Measurements from ENCODE around the gene LMBR1. TPM values are rescaled to one million over a fixed set of nuclear protein-coding genes. Genes with fewer than 3 reads are reported as not detected.

LMBR1 gene
- total and polyA plus RNA-seq, 4 donors = 11.2 to 35.7 (median 17.9) TPM

DNA sequence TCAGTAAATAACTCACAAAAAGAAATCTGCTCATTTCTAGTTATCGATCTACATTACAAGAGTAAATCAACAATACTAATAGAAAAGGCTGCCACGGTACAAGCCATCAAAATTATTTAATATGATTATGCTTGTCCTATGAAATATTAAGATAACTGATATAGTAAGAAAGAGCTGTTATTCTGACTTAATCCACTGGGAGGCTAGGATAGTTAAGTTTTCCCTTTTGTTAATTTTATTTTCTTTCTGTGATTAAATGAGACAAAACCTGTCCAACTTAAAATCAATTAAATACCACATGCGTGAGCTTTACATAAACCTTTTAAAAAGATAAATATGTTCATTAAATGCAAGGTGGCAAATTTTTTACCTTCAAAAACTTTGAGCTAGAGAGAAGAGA is 114.8 kb downstream of the LMBR1 start:
- Histone ChIP-seq H3K4me3 (ENCODE audit: low read depth in 1 of 3, low read length in 3 of 3) (no peak overlapping the region), H3K27me3 (ENCODE audit: control insufficient read depth in 4 of 4, insufficient read depth in 4 of 4, low read length in 3 of 4) (no peaks in the 10 kb centered on the region), H3K9me3 (ENCODE audit: control insufficient read depth in 4 of 4, low read length in 3 of 4) (no peaks in the 10 kb centered on the region), H3K36me3 (ENCODE audit: control insufficient read depth in 4 of 4, insufficient read depth in 3 of 4, low read depth in 1 of 4, low read length in 3 of 4) (peaks cover 0 to 2% (median 0%) of the 10 kb centered on the region in 4 donors), H3K27ac (ENCODE audit: low read depth in 1 of 2, low read length in 2 of 2) (no peak overlapping the region), H3K9ac (ENCODE audit: low read depth in 1 of 2, low read length in 2 of 2) (no peak overlapping the region), H3K4me1 (ENCODE audit: control insufficient read depth in 4 of 4, insufficient read depth in 4 of 4, low read length in 3 of 4) (peaks cover 0 to 7% (median 3%) of the 10 kb centered on the region in 4 donors)
- TF ChIP-seq FOXA2 (IDR thresholded peaks at IDR 0.05) = no peak
- TF ChIP-seq EGR1 (IDR thresholded peaks at IDR 0.05; ENCODE audit: low read depth in 2 of 2) = no peak
- TF ChIP-seq, protein P1, sequence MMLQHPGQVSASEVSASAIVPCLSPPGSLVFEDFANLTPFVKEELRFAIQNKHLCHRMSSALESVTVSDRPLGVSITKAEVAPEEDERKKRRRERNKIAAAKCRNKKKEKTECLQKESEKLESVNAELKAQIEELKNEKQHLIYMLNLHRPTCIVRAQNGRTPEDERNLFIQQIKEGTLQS (IDR thresholded peaks at IDR 0.05) = no peak
- TF ChIP-seq NR2F2 (IDR thresholded peaks at IDR 0.05) = no peak
- no peak for TF ChIP-seq RXRA (IDR thresholded peaks at IDR 0.05)
- TF ChIP-seq TAF1 (conservative IDR thresholded peaks at IDR 0.05) = no peak
- TF ChIP-seq FOXA1 (IDR thresholded peaks at IDR 0.05) = no peak
- 94% methylated on average over 3 of the region's 3 CpGs for WGBS
- no peak for DNase-seq (ENCODE audit: low spot score)

DNA sequence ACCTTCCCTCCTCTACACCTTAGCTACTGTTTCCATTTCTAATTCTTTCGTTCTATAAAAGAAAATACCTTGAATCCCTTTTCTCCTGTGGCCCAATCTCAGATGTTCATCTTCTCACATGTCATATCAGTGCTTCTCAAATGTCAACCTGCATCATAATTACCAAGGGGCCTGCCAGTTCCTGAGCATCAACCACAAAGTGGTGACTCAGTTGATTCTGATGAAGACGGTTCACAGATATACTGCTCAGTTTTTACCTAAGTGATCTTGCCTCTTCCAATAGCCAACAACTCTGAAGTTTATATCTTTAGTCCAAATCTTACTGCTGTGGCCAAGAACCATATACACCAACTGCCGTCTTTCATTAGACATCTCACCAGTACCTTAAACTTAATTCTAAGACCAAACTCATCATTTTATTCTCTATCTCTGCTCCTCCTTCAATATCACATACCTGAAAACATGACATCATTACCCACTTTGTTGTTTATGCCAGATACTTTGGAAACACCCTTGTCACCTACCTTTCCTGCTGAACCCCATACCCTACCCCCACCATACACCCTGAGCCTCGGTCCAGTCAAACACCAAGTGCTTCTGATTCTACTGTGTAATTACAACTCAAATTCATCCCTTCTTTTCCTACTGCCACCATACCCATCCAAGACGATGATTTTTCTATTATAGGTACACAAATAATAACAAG is 115.5 kb downstream of the LMBR1 start:
- DNase-seq (ENCODE audit: low spot score) = no peak
- H3K4me3 ChIP-seq (ENCODE audit: low read depth in 1 of 3, low read length in 3 of 3) = no peak overlapping the region
- 95% methylated on average over 5 of the region's 5 CpGs for WGBS
- H3K27ac ChIP-seq (ENCODE audit: low read depth in 1 of 2, low read length in 2 of 2) = no peak overlapping the region
- H3K9me3 ChIP-seq (ENCODE audit: control insufficient read depth in 4 of 4, low read length in 3 of 4) = no peaks in the 10 kb centered on the region
- no peaks in the 10 kb centered on the region for H3K27me3 ChIP-seq (ENCODE audit: control insufficient read depth in 4 of 4, insufficient read depth in 4 of 4, low read length in 3 of 4)
- peaks cover 0 to 7% (median 3%) of the 10 kb centered on the region in 4 donors for H3K4me1 ChIP-seq (ENCODE audit: control insufficient read depth in 4 of 4, insufficient read depth in 4 of 4, low read length in 3 of 4)
- H3K9ac ChIP-seq (ENCODE audit: low read depth in 1 of 2, low read length in 2 of 2) = no peak overlapping the region
- H3K36me3 ChIP-seq (ENCODE audit: control insufficient read depth in 4 of 4, insufficient read depth in 3 of 4, low read depth in 1 of 4, low read length in 3 of 4) = peaks cover 0 to 2% (median 0%) of the 10 kb centered on the region in 4 donors
- TF ChIP-seq YY1 (IDR thresholded peaks at IDR 0.05) (no peak), HNF4G (IDR thresholded peaks at IDR 0.05) (no peak)

DNA sequence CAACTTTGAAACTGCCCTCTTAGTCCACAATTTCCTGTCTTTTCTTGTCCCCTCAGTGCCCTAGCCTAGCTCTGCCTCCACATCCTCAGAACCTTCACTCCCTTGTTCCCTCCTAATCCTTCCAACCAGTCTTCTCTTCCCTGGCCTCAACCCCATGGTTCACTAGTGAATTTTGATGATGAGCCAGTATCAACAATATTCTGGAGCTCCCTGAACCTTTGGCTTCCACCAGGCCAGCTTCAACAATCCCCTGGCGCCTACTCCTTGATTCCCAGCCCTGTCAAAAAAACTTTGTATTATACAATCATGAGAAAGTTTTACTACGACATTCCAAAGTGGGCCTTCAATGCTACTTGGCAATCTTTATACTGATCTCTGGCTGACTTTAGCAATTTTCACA is 116.5 kb downstream of the LMBR1 start:
- Histone ChIP-seq H3K9me3 (ENCODE audit: control insufficient read depth in 4 of 4, low read length in 3 of 4) (no peaks in the 10 kb centered on the region), H3K27ac (ENCODE audit: low read depth in 1 of 2, low read length in 2 of 2) (no peak overlapping the region), H3K27me3 (ENCODE audit: control insufficient read depth in 4 of 4, insufficient read depth in 4 of 4, low read length in 3 of 4) (no peaks in the 10 kb centered on the region), H3K9ac (ENCODE audit: low read depth in 1 of 2, low read length in 2 of 2) (no peak overlapping the region), H3K36me3 (ENCODE audit: control insufficient read depth in 4 of 4, insufficient read depth in 3 of 4, low read depth in 1 of 4, low read length in 3 of 4) (no peaks in the 10 kb centered on the region), H3K4me3 (ENCODE audit: low read depth in 1 of 3, low read length in 3 of 3) (no peak overlapping the region), H3K4me1 (ENCODE audit: control insufficient read depth in 4 of 4, insufficient read depth in 4 of 4, low read length in 3 of 4) (peaks cover 0 to 7% (median 3%) of the 10 kb centered on the region in 4 donors)
- DNase-seq (ENCODE audit: low spot score) = no peak
- 32% methylated on average over 2 of the region's 2 CpGs for WGBS
- TF ChIP-seq, protein P2, sequence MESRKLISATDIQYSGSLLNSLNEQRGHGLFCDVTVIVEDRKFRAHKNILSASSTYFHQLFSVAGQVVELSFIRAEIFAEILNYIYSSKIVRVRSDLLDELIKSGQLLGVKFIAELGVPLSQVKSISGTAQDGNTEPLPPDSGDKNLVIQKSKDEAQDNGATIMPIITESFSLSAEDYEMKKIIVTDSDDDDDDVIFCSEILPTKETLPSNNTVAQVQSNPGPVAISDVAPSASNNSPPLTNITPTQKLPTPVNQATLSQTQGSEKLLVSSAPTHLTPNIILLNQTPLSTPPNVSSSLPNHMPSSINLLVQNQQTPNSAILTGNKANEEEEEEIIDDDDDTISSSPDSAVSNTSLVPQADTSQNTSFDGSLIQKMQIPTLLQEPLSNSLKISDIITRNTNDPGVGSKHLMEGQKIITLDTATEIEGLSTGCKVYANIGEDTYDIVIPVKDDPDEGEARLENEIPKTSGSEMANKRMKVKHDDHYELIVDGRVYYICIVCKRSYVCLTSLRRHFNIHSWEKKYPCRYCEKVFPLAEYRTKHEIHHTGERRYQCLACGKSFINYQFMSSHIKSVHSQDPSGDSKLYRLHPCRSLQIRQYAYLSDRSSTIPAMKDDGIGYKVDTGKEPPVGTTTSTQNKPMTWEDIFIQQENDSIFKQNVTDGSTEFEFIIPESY (IDR thresholded peaks at IDR 0.05) = no peak
- TF ChIP-seq SP1 (IDR thresholded peaks at IDR 0.05) (no peak), RAD21 (IDR thresholded peaks at IDR 0.05) (peak in 1 of 2 donors; percentile 17), FOXA1 (IDR thresholded peaks at IDR 0.05) (peak; percentile 16), HNF4A (conservative IDR thresholded peaks at IDR 0.05) (peak; percentile 36 to 43), FOXA2 (IDR thresholded peaks at IDR 0.05) (no peak)
- TF ChIP-seq, protein P3, sequence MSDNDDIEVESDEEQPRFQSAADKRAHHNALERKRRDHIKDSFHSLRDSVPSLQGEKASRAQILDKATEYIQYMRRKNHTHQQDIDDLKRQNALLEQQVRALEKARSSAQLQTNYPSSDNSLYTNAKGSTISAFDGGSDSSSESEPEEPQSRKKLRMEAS (IDR thresholded peaks at IDR 0.05) = no peak
